ENCODE measurements around the gene USP12. TPM values are rescaled to one million over a fixed set of nuclear protein-coding genes. Genes with fewer than 3 reads are reported as not detected.
"Not testable (repeated sequence)": the region's sequence is repeated elsewhere in the genome, so short reads cannot be mapped to it uniquely, and the experiment has no call there.

USP12 gene
- total RNA-seq, 3 donors from 2014 or later (not counting 1 experiment from before 2014, with no cell fraction given) = 44.3 to 55.3 (median 50.9) TPM

- Histone ChIP-seq H3K36me3 (ENCODE audit: control insufficient read depth, insufficient read depth, low read length) (no peaks in the 10 kb centered on the region), H3K4me3 (ENCODE audit: low read length) (no peak overlapping the region), H3K27ac (ENCODE audit: low read length) (no peak overlapping the region), H3K4me1 (ENCODE audit: control insufficient read depth, insufficient read depth, low read length) (peaks cover 19% of the 10 kb centered on the region), H3K27me3 (ENCODE audit: control insufficient read depth, insufficient read depth, low read length) (no peaks in the 10 kb centered on the region), H3K9me3 (ENCODE audit: control insufficient read depth, insufficient read depth, low read length) (peaks cover 2% of the 10 kb centered on the region)
- ATAC-seq (no peak), DNase-seq (no peak)
- intact Hi-C loops (cut with micrococcal nuclease) = no loop called here
- peaks cover 2 to 4% of the 10 kb centered on the region in 2 donors for H3K9me3 Mint-ChIP-seq
- H3K36me3 Mint-ChIP-seq = no peaks in the 10 kb centered on the region
- TF ChIP-seq, protein P1, sequence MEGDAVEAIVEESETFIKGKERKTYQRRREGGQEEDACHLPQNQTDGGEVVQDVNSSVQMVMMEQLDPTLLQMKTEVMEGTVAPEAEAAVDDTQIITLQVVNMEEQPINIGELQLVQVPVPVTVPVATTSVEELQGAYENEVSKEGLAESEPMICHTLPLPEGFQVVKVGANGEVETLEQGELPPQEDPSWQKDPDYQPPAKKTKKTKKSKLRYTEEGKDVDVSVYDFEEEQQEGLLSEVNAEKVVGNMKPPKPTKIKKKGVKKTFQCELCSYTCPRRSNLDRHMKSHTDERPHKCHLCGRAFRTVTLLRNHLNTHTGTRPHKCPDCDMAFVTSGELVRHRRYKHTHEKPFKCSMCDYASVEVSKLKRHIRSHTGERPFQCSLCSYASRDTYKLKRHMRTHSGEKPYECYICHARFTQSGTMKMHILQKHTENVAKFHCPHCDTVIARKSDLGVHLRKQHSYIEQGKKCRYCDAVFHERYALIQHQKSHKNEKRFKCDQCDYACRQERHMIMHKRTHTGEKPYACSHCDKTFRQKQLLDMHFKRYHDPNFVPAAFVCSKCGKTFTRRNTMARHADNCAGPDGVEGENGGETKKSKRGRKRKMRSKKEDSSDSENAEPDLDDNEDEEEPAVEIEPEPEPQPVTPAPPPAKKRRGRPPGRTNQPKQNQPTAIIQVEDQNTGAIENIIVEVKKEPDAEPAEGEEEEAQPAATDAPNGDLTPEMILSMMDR (IDR thresholded peaks at IDR 0.05) = no peak
- H3K4me1 Mint-ChIP-seq = peaks cover 51 to 67% of the 10 kb centered on the region in 2 donors
- H3K27me3 Mint-ChIP-seq (ENCODE audit: low read depth in 2 of 2) = no peaks in the 10 kb centered on the region
- H3K4me3 Mint-ChIP-seq = no peak overlapping the region
- peak overlapping the region in 1 of 2 donors; percentile 29 for H3K27ac Mint-ChIP-seq
Measured at GRCh38 chr13:27126859-27127258, 44.8 kb downstream of the USP12 start.

DNA sequence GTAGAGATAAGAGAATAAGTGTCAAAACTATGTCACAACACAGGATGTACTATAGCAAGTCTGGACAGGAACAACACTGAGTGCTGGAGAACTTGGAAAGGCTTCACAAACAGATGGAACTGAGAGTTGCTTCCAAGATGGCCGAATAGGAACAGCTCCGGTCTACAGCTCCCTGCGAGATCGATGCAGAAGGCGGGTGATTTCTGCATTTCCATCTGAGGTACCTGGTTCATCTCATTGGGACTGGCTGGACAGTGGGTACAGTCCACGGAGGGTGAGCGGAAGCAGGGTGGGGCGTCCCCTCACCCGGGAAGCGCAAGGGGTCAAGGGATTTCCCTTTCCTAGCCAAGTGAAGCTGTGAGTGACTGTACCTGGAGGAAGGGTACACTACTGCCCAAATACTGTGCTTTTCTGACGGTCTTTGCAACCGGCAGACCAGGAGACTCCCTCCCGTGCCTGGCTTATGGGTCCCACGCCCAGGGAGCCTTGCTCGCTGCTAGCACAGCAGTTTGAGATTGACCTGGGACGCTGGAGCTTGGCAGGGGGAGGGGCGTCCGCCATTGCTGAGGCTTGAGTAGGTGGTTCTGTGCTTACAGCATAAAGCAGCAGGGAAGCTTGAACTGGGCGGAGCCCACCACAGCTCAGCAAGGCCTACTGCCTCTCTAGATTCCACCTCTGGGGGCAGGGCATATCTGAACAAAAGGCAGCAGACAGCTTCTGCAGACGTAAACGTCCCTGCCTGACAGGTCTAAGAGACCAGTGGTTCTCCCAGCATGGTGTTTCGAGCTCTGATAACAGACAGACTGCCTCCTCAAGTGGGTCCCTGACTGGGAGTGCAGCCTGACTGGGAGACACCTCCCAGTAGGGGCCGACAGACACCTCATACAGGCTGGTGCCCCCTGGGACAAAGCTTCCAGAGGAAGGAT lies 46.0 kb downstream of the USP12 start:
- TF ChIP-seq, protein P1 (IDR thresholded peaks at IDR 0.05) = no peak
- no peaks in the 10 kb centered on the region for H3K36me3 ChIP-seq (ENCODE audit: control insufficient read depth, insufficient read depth, low read length)
- WGBS (ENCODE audit: insufficient coverage) = 95% methylated on average over 23 of the region's 23 CpGs
- H3K9me3 ChIP-seq (ENCODE audit: control insufficient read depth, insufficient read depth, low read length) = peaks cover 2% of the 10 kb centered on the region
- Mint-ChIP-seq H3K4me3 (no peak overlapping the region), H3K27ac (peak overlapping the region in 1 of 2 donors; percentile 40), H3K4me1 (peaks cover 48 to 69% of the 10 kb centered on the region in 2 donors), H3K9me3 (peaks cover 2 to 4% of the 10 kb centered on the region in 2 donors), H3K36me3 (no peaks in the 10 kb centered on the region), H3K27me3 (ENCODE audit: low read depth in 2 of 2) (no peaks in the 10 kb centered on the region)
- DNase-seq (no peak), ATAC-seq (no peak)
- intact Hi-C loops (cut with micrococcal nuclease) = no loop called here
- no peak overlapping the region for H3K27ac ChIP-seq (ENCODE audit: low read length)
- no peaks in the 10 kb centered on the region for H3K27me3 ChIP-seq (ENCODE audit: control insufficient read depth, insufficient read depth, low read length)
- H3K4me1 ChIP-seq (ENCODE audit: control insufficient read depth, insufficient read depth, low read length) = peaks cover 13% of the 10 kb centered on the region
- no peak overlapping the region for H3K4me3 ChIP-seq (ENCODE audit: low read length)

DNA sequence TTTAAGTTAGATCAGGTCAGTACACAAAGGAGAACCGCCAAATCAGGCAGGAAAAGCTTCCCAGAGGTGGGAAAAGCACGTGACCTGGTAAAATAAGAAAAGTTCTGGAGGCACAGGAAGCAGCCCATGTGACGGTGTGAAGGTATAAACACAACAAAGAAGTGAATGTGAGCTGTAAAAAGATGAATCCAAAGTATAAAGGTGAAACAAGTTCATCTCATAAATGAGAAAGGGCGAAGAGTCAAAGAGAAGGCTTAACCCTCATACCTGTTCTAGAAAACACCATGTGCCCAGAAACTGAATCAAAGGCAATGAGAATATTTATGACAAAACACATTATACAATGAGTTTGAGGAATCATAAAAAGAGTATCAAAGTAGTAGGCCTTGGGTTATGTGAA lies 47.0 kb downstream of the USP12 start:
- TF ChIP-seq, protein P1 (IDR thresholded peaks at IDR 0.05) = no peak
- Mint-ChIP-seq H3K4me1 (peaks cover 49 to 69% of the 10 kb centered on the region in 2 donors), H3K27ac (peak overlapping the region; percentile 31 to 40), H3K27me3 (ENCODE audit: low read depth in 2 of 2) (no peaks in the 10 kb centered on the region), H3K36me3 (no peaks in the 10 kb centered on the region), H3K4me3 (no peak overlapping the region), H3K9me3 (peaks cover 2 to 4% of the 10 kb centered on the region in 2 donors)
- Histone ChIP-seq H3K27me3 (ENCODE audit: control insufficient read depth, insufficient read depth, low read length) (no peaks in the 10 kb centered on the region), H3K9me3 (ENCODE audit: control insufficient read depth, insufficient read depth, low read length) (no peaks in the 10 kb centered on the region), H3K36me3 (ENCODE audit: control insufficient read depth, insufficient read depth, low read length) (no peaks in the 10 kb centered on the region), H3K27ac (ENCODE audit: low read length) (no peak overlapping the region), H3K4me1 (ENCODE audit: control insufficient read depth, insufficient read depth, low read length) (peaks cover 11% of the 10 kb centered on the region), H3K4me3 (ENCODE audit: low read length) (no peak overlapping the region)
- ATAC-seq = no peak
- DNase-seq = no peak
- 96% methylated on average over 3 of the region's 4 CpGs for WGBS (ENCODE audit: insufficient coverage)
- intact Hi-C loops (cut with micrococcal nuclease) = no loop called here

- WGBS (ENCODE audit: insufficient coverage) = 100% methylated on average over 4 of the region's 4 CpGs
- H3K4me1 Mint-ChIP-seq = peaks cover 59 to 70% of the 10 kb centered on the region in 2 donors
- H3K36me3 Mint-ChIP-seq = not testable (repeated sequence)
Measured at GRCh38 chr13:27123445-27123844, 48.2 kb downstream of the USP12 start.

More at GRCh38 chr13:27123445-27123844, 48.2 kb downstream of the USP12 start:
- H3K27ac ChIP-seq (ENCODE audit: low read length); ATAC-seq; intact Hi-C loops (cut with micrococcal nuclease); DNase-seq; H3K36me3 ChIP-seq (ENCODE audit: control insufficient read depth, insufficient read depth, low read length); H3K4me3 Mint-ChIP-seq; H3K9me3 ChIP-seq (ENCODE audit: control insufficient read depth, insufficient read depth, low read length); H3K27me3 Mint-ChIP-seq (ENCODE audit: low read depth in 2 of 2); H3K27ac Mint-ChIP-seq; H3K9me3 Mint-ChIP-seq; H3K4me3 ChIP-seq (ENCODE audit: low read length); H3K27me3 ChIP-seq (ENCODE audit: control insufficient read depth, insufficient read depth, low read length): not testable (repeated sequence)
- H3K4me1 ChIP-seq (ENCODE audit: control insufficient read depth, insufficient read depth, low read length) = peaks cover 11% of the 10 kb centered on the region

Measured in natural killer cell (primary cell).